ENCODE results near the gene DLG2. TPM values are rescaled to one million over a fixed set of nuclear protein-coding genes. Genes with fewer than 3 reads are reported as not detected.

Gene DLG2
- total RNA-seq, 1 donor from 2014 or later: 1.8 TPM

DNA sequence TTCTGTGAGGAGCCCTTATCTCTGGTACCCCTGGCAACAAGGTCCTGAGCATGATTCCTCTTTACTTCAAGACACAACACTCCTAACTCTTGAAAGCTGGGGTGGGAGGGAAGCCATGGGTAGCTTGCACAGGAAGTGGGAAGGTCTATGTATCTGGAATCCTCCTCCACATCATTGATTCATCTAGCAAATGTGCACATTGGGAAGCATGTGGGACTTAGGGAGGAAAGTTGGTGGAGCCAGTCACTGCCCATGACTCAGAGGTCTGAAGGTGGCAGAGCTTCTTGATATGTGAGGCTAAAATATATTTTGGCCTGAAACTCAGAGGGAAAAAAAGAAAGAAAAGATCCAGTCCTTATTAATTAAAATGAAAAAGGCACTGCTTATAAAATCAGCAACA lies 1000.9 kb downstream of the DLG2 start:
- no peaks in the 10 kb centered on the region for H3K36me3 Mint-ChIP-seq (ENCODE audit: low read depth, unreplicated experiment)
- Histone ChIP-seq H3K4me2 (ENCODE audit: low read length) (no peak overlapping the region), H3K36me3 (ENCODE audit: insufficient read depth, low read length) (no peaks in the 10 kb centered on the region), H4K20me1 (ENCODE audit: insufficient read depth, low read length) (no peaks in the 10 kb centered on the region), H3K9me3 (ENCODE audit: insufficient read depth, low read depth, low read length) (no peaks in the 10 kb centered on the region), H3K79me2 (ENCODE audit: insufficient read depth, low read length) (no peaks in the 10 kb centered on the region), H2AFZ (ENCODE audit: low read depth, low read length) (no peak overlapping the region), H3K4me1 (ENCODE audit: insufficient read depth, low read length) (no peaks in the 10 kb centered on the region), H3K27ac (ENCODE audit: low read depth, low read length) (no peak overlapping the region), H3K9ac (ENCODE audit: low read length) (no peak overlapping the region), H3K27me3 (ENCODE audit: insufficient read depth, low read length) (no peaks in the 10 kb centered on the region), H3K4me3 (ENCODE audit: insufficient read depth, low read depth, low read length) (no peak overlapping the region)
- H3K27me3 Mint-ChIP-seq (ENCODE audit: low read depth, unreplicated experiment): no peaks in the 10 kb centered on the region
- peaks cover 9% of the 10 kb centered on the region for H3K4me1 Mint-ChIP-seq (ENCODE audit: low read depth, unreplicated experiment)
- TF ChIP-seq EZH2 (IDR thresholded peaks at IDR 0.05; ENCODE audit: insufficient read depth, low read length): no peak
- TF ChIP-seq, protein P1, sequence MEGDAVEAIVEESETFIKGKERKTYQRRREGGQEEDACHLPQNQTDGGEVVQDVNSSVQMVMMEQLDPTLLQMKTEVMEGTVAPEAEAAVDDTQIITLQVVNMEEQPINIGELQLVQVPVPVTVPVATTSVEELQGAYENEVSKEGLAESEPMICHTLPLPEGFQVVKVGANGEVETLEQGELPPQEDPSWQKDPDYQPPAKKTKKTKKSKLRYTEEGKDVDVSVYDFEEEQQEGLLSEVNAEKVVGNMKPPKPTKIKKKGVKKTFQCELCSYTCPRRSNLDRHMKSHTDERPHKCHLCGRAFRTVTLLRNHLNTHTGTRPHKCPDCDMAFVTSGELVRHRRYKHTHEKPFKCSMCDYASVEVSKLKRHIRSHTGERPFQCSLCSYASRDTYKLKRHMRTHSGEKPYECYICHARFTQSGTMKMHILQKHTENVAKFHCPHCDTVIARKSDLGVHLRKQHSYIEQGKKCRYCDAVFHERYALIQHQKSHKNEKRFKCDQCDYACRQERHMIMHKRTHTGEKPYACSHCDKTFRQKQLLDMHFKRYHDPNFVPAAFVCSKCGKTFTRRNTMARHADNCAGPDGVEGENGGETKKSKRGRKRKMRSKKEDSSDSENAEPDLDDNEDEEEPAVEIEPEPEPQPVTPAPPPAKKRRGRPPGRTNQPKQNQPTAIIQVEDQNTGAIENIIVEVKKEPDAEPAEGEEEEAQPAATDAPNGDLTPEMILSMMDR (IDR thresholded peaks at IDR 0.05; ENCODE audit: insufficient read depth, low read depth, low read length): no peak
- H3K4me3 Mint-ChIP-seq (ENCODE audit: unreplicated experiment): no peak overlapping the region
- DNase-seq (ENCODE audit: low read depth) (peak; percentile 2), FAIRE-seq (no peak)
- H3K9me3 Mint-ChIP-seq (ENCODE audit: unreplicated experiment): no peaks in the 10 kb centered on the region
- peak overlapping the region; percentile 82 for H3K27ac Mint-ChIP-seq (ENCODE audit: unreplicated experiment)

GRCh38 chr11:84612645-84613044 lies 1014.5 kb downstream of the DLG2 start:
- Mint-ChIP-seq H3K27ac (ENCODE audit: unreplicated experiment) (no peak overlapping the region), H3K9me3 (ENCODE audit: unreplicated experiment) (peaks cover 3% of the 10 kb centered on the region), H3K27me3 (ENCODE audit: low read depth, unreplicated experiment) (no peaks in the 10 kb centered on the region), H3K36me3 (ENCODE audit: low read depth, unreplicated experiment) (no peaks in the 10 kb centered on the region), H3K4me1 (ENCODE audit: low read depth, unreplicated experiment) (peaks cover 6% of the 10 kb centered on the region), H3K4me3 (ENCODE audit: unreplicated experiment) (no peak overlapping the region)
- Histone ChIP-seq H3K4me1 (ENCODE audit: insufficient read depth, low read length) (no peaks in the 10 kb centered on the region), H3K27me3 (ENCODE audit: insufficient read depth, low read length) (no peaks in the 10 kb centered on the region), H3K9ac (ENCODE audit: low read length) (no peak overlapping the region), H3K4me3 (ENCODE audit: insufficient read depth, low read depth, low read length) (no peak overlapping the region), H3K79me2 (ENCODE audit: insufficient read depth, low read length) (no peaks in the 10 kb centered on the region), H3K4me2 (ENCODE audit: low read length) (no peak overlapping the region), H4K20me1 (ENCODE audit: insufficient read depth, low read length) (no peaks in the 10 kb centered on the region), H3K36me3 (ENCODE audit: insufficient read depth, low read length) (no peaks in the 10 kb centered on the region), H3K9me3 (ENCODE audit: insufficient read depth, low read depth, low read length) (no peaks in the 10 kb centered on the region), H3K27ac (ENCODE audit: low read depth, low read length) (no peak overlapping the region), H2AFZ (ENCODE audit: low read depth, low read length) (no peak overlapping the region)
- FAIRE-seq (no peak), DNase-seq (ENCODE audit: low read depth) (no peak)
- no peak for TF ChIP-seq EZH2 (IDR thresholded peaks at IDR 0.05; ENCODE audit: insufficient read depth, low read length)
- TF ChIP-seq, protein P1 (IDR thresholded peaks at IDR 0.05; ENCODE audit: insufficient read depth, low read depth, low read length): no peak

DNA sequence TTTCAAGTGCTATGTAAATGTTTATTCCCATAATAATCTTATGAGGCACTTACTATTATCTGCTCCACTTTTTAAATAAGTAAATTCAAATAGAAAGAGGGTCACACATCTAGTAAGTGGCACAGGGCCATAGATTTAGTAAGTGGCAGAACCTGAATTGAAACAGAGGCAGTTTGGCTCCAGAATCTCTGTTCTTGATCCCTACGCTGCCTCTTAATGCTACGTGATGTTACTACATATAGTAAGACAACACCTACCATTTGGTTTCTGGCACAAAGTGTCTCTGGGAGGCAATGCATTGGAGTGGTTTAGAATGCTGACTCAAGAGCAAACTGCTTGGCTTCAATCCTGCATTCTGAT lies 1018.3 kb downstream of the DLG2 start:
- Mint-ChIP-seq H3K27ac (ENCODE audit: unreplicated experiment) (no peak overlapping the region), H3K9me3 (ENCODE audit: unreplicated experiment) (peaks cover 3% of the 10 kb centered on the region), H3K27me3 (ENCODE audit: low read depth, unreplicated experiment) (no peaks in the 10 kb centered on the region), H3K4me3 (ENCODE audit: unreplicated experiment) (no peak overlapping the region), H3K36me3 (ENCODE audit: low read depth, unreplicated experiment) (no peaks in the 10 kb centered on the region), H3K4me1 (ENCODE audit: low read depth, unreplicated experiment) (peaks cover 11% of the 10 kb centered on the region)
- no peak for DNase-seq (ENCODE audit: low read depth)
- no peak for FAIRE-seq
- TF ChIP-seq, protein P1 (IDR thresholded peaks at IDR 0.05; ENCODE audit: insufficient read depth, low read depth, low read length): no peak
- no peak for TF ChIP-seq EZH2 (IDR thresholded peaks at IDR 0.05; ENCODE audit: insufficient read depth, low read length)
- H3K79me2 ChIP-seq (ENCODE audit: insufficient read depth, low read length): no peaks in the 10 kb centered on the region
- H3K27me3 ChIP-seq (ENCODE audit: insufficient read depth, low read length): no peaks in the 10 kb centered on the region
- H3K4me2 ChIP-seq (ENCODE audit: low read length): no peak overlapping the region
- no peak overlapping the region for H2AFZ ChIP-seq (ENCODE audit: low read depth, low read length)
- H3K27ac ChIP-seq (ENCODE audit: low read depth, low read length): no peak overlapping the region
- no peaks in the 10 kb centered on the region for H3K9me3 ChIP-seq (ENCODE audit: insufficient read depth, low read depth, low read length)
- H3K4me3 ChIP-seq (ENCODE audit: insufficient read depth, low read depth, low read length): no peak overlapping the region
- H3K4me1 ChIP-seq (ENCODE audit: insufficient read depth, low read length): no peaks in the 10 kb centered on the region
- no peaks in the 10 kb centered on the region for H4K20me1 ChIP-seq (ENCODE audit: insufficient read depth, low read length)
- no peaks in the 10 kb centered on the region for H3K36me3 ChIP-seq (ENCODE audit: insufficient read depth, low read length)
- no peak overlapping the region for H3K9ac ChIP-seq (ENCODE audit: low read length)
